GM12891 (cell line): ENCODE measurements around the gene CDC42BPA.
"Not testable (repeated sequence)": the region's sequence is repeated elsewhere in the genome, so short reads cannot be mapped to it uniquely, and the experiment has no call there.

Experiments
- DNase-seq: peaks from one replicate; pipeline ENCODE4 v3.0.0; 2011; ENCODE audit warnings: low spot score; ENCODE audit not compliant: insufficient read length
- FAIRE-seq: peaks from 2 replicates; lab custom pipeline; 2011; peaks lifted over from hg19 to GRCh38; lab: Jason Lieb, UNC
- PAX5 ChIP-seq: IDR thresholded peaks from 2 replicates; pipeline ENCODE4 v1.6.1; 2011; ENCODE audit warnings: low read length, moderate library complexity, mild to moderate bottlenecking; ENCODE audit not compliant: insufficient read depth, severe bottlenecking
- POLR2A ChIP-seq: IDR thresholded peaks from 2 replicates; pipeline ENCODE4 v1.6.1; 2011; ENCODE audit warnings: low read depth, low read length, control low read depth
- POLR2AphosphoS5 ChIP-seq: IDR thresholded peaks from 2 replicates; pipeline ENCODE4 v1.6.1; 2011; ENCODE audit warnings: low read depth, low read length, control low read depth
- POU2F2 ChIP-seq: IDR thresholded peaks from 2 replicates; pipeline ENCODE4 v1.6.1; 2011; ENCODE audit warnings: low read depth, mild to moderate bottlenecking, control low read depth, low read length, moderate library complexity
- SPI1 ChIP-seq: IDR thresholded peaks from 2 replicates; pipeline ENCODE4 v1.6.1; 2011; ENCODE audit warnings: low read depth, low read length, control low read depth
- TAF1 ChIP-seq: IDR thresholded peaks from 2 replicates; pipeline ENCODE4 v1.6.1; 2011; ENCODE audit warnings: low read depth, low read length, control low read depth

CDC42BPA gene

DNA sequence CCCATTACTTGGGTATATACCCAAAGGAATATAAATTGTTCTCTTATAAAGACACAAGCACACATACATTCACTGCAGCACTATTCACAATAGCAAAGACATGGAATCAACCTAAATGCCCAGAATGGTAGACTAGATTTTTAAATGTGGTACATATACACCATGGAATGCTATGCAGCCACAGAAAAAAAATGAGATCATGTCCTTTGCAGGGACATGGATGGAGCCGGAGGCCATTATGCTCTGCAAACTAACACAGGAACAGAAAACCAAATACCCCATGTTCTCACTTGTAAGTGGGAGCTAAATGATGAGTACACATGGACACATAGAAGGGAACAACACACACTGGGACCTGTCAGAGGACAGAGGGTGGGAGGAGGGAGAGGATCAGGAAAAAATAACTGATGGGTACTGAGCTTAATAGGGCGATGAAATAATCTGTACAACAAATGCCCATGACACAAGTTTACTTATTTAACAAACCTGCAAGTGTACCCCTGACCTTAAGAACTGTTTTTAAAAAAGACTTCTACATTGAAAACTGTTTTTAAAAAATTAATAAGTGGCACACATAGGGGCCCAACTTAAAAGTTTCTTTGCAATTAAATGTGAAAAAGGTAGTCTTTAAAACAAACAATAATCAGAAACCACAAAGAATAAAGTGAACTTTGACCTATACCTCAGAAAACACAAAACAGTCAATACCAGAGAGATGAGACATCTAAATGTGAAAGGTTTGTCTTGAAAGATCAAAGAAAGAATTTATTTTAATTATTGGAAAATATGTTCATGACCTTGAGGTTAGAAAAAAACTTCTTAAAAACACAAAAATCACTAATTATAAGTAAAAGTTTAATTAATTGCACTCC, 75.2 kb downstream of the CDC42BPA start:
- no peak for DNase-seq
- TF ChIP-seq POU2F2 (no peak), POLR2A (no peak), POLR2AphosphoS5 (no peak), PAX5 (no peak), SPI1 (no peak), TAF1 (no peak)
- FAIRE-seq, result no peak

DNA sequence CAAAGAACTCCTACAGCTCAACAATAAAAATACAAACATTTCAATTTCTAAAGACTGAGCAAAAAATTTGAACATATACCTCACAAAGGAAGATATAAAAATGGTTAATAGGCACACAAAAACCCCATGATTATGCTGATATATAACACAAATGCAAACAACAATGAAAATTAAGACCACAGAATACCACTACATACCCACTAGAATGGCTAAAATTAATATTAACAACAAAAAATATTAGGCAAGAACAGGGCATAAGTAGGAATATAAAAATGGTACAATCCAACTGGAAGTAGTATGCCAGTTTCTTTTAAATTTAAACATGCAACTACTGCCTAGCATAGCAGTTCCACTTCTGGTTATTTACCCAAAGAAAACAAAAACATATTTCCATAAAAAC, 77.3 kb downstream of the CDC42BPA start:
- no peak for FAIRE-seq
- no peak for DNase-seq
- TF ChIP-seq PAX5 (no peak), POLR2AphosphoS5 (no peak), POLR2A (no peak), POU2F2 (no peak), TAF1 (no peak), SPI1 (no peak)

DNA sequence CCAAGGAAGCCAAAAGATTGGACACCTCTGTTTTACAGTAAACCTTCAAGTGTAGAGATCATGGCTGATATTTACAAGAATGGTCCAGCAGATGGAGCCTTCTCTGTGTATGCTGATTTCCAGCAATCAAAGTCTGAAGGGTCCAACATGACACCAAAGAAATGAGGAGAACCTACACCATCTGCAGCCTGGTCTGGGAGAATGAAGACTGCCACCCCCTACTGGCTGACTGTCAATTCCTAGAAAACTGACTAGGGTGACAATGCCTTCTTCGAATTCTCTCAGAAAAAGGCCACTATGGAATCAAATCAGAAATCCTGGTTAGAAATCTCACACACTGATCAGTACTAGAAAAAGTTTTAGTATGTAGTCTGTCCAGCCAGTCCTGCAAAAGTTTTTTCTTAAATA, 83.3 kb downstream of the CDC42BPA start:
- no peak for FAIRE-seq
- DNase-seq, result peak; percentile 9
- no peak for TF ChIP-seq POLR2A

DNA sequence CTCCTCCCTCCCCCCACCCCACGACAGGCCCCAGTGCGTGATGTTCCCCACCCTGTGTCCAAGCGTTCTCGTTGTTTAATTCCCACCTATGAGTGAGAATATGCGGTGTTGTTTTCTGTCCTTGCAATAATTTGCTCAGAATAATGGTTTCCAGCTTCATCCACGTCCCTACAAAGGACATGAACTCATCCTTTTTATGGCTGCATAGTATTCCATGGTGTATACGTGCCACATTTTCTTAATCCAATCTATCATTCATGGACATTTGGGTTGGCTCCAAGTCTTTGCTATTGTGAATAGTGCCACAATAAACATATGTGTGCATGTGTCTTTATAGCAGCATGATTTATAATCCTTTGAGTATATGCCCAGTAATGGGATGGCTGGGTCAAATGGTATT, 87.2 kb downstream of the CDC42BPA start:
- not testable (repeated sequence) for FAIRE-seq, DNase-seq

DNA sequence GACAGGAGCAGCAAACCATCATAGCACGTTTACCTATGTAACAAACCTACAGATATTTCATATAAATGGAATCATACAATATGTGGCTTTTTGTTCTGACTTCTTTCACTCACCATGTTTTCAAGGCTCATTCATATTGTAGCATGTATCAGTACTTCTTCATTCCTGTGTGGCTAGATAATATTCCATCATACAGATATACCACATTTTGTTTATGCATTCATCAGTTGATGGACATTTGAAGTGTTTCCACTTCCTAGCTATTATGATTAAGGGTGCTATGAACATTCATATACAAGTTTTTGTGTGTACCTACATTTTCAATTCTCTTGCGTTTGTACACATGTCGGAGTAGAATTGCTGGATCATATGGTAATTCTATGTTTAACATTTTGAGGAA, 90.1 kb downstream of the CDC42BPA start:
- FAIRE-seq, result no peak
- DNase-seq, result no peak
- TF ChIP-seq POLR2A (no peak), TAF1 (no peak), SPI1 (no peak), POLR2AphosphoS5 (no peak), PAX5 (no peak), POU2F2 (no peak)

DNA sequence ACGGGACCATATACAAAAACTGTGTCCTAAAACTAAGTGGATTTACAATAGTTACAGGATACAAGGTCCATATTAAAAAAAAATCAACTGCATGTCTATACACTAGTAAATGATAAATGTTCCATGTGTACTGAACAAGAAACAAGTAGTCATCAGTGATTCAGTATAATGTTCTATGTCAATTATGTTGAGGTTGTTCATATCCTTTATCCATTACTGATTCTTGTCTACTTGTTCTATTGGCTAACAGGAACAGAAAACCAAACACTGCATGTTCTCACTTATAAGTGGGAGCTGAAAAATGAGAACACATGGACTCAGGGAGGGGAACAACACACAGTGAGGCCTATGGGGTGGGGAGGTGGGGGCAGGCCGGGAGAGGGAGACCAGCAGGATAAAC, 90.5 kb downstream of the CDC42BPA start:
- no peak for FAIRE-seq
- DNase-seq, result no peak
- no peak for TF ChIP-seq PAX5
- no peak for TF ChIP-seq POLR2AphosphoS5
- no peak for TF ChIP-seq POLR2A
- no peak for TF ChIP-seq SPI1
- no peak for TF ChIP-seq POU2F2
- no peak for TF ChIP-seq TAF1

DNA sequence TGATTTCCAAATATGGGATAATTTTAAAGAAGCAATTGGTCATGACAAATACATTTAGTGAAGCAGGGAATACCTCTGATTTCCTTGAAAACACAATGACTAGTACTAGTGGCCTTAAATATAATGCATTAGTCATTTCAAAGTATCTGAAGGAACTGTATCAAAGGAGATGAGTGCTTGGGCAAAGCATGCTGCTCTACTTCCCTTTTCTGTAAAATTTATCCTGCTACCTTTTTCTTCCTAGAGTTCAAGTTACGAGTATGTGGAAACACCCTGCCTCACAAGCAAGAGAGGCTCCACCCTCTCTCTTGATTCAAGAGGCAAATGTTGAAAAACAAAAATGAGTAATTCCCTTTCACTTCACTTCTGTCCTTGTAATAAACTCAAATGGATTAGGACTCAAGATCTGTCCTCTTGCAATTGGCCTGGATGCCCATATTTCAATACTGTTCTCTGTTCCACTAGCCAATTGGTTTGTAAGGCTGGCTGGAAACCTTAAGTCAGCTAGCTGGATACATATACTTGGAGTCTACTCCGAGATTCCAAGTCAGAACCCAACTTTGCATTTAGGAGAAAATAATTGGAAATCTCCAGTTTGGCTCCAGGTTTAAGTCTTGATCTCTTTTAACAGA, 92.5 kb downstream of the CDC42BPA start:
- no peak for TF ChIP-seq POLR2AphosphoS5
- no peak for DNase-seq
- no peak for FAIRE-seq

DNA sequence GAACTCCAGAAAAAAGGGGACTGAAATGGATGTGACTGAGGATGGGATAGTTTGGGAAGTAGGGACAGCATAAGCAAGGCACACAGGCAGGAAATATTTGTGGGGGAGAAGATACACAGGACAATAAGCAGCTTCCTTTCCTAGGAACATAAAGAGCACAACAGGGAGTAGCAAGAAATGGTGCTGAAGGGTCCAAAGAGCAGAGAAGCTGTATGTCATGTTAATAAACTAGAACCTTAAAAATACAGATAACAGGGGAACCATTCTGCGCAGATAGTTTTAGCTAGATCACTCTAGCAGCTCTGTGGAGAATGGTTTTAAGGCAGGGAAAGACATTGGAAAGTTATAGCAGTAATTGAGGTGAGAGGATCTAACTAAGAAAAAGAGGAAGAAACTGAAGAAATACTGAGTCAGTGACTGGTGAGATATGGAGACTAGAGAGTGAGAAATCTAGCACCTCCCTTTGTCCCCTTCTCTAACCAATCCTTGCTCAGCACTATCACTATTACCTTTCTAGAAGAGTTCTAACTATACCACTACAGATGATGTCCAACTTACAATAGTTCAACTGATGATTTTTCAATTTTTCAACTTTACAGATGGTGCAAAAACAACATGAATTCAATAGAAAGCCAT, 95.0 kb downstream of the CDC42BPA start:
- TF ChIP-seq PAX5, result no peak
- TF ChIP-seq POLR2A, result no peak
- no peak for TF ChIP-seq POLR2AphosphoS5
- no peak for FAIRE-seq
- no peak for DNase-seq

DNA sequence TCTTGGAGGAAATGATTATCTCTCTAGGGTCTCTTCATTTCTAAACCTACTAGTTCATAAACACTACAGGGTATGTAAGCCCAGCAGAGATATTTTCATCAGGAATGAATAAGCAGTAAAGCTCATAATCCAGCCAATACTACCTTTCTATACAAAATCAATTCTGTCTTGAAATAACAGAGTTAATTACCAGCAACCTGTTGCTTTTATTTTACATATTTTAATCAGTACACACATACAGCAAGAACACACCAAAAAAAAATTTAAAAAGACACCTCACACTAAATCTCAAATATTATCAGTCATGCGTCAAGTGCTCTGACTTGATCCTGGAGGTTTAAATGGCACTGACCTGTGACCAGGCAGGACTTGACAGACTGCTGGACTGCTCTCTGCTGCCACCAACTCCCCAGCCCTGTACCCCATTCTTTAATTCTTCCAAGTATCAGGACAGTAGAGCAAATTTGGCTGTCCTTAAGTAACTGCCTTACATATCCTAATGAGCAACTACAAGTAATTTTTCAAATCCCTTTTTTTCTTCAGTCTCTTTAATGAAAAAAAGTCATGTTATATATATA, 98.5 kb downstream of the CDC42BPA start:
- no peak for TF ChIP-seq POLR2AphosphoS5
- no peak for TF ChIP-seq POU2F2
- TF ChIP-seq PAX5, result no peak

More for the DNA sequence above, 98.5 kb downstream of the CDC42BPA start:
- DNase-seq, result no peak
- no peak for FAIRE-seq
